Smooth muscle cell (in vitro differentiated cells): ENCODE results near the gene ALX1. TPM values are rescaled to one million over a fixed set of nuclear protein-coding genes. Genes with fewer than 3 reads are reported as not detected.

Experiments
- DNase-seq: peaks from one replicate; lab custom pipeline; 2025; ENCODE audit not compliant: unreplicated experiment; lab: John Stamatoyannopoulos, UW
- H2AFZ ChIP-seq: fragments of 200-600 bp; sonication (generic); 2 replicates; pipeline ENCODE4 v1.6.0; 2016; ENCODE audit warnings: antibody characterized with exemption, low read depth, mild to moderate bottlenecking
- H3F3A ChIP-seq: fragments of 200-600 bp; sonication (generic); 2 replicates; pipeline ENCODE4 v1.6.0; 2017; ENCODE audit warnings: antibody characterized with exemption, low read depth
- H3K27ac ChIP-seq: fragments of 200-600 bp; sonication (generic); 2 replicates; pipeline ENCODE4 v1.5.1; 2016; ENCODE audit warnings: low read depth, mild to moderate bottlenecking
- H3K27me3 ChIP-seq: fragments of 200-600 bp; sonication (generic); 2 replicates; pipeline ENCODE4 v1.6.1; 2016; ENCODE audit warnings: low read depth, mild to moderate bottlenecking
- H3K36me3 ChIP-seq: fragments of 200-600 bp; sonication (generic); 2 replicates; pipeline ENCODE4 v1.5.1; 2016; ENCODE audit warnings: low read depth
- H3K4me1 ChIP-seq: fragments of 200-600 bp; sonication (generic); 2 replicates; pipeline ENCODE4 v1.5.1; 2016; ENCODE audit warnings: low read depth
- H3K4me2 ChIP-seq: fragments of 200-600 bp; sonication (generic); 2 replicates; pipeline ENCODE4 v1.6.0; 2016; ENCODE audit warnings: mild to moderate bottlenecking
- H3K4me3 ChIP-seq: fragments of 200-600 bp; sonication (generic); 2 replicates; pipeline ENCODE4 v1.5.1; 2016; ENCODE audit warnings: mild to moderate bottlenecking
- H3K79me2 ChIP-seq: fragments of 200-600 bp; sonication (generic); 2 replicates; pipeline ENCODE4 v1.6.0; 2016; ENCODE audit warnings: low read depth, mild to moderate bottlenecking
- H3K9ac ChIP-seq: fragments of 200-600 bp; sonication (generic); 2 replicates; pipeline ENCODE4 v1.6.0; 2016; ENCODE audit warnings: low read depth
- H3K9me3 ChIP-seq: fragments of 200-600 bp; sonication (generic); replicated peaks from 2 replicates; pipeline ENCODE4 v1.5.1; 2016; ENCODE audit warnings: low read depth
- H4K20me1 ChIP-seq: fragments of 200-600 bp; sonication (generic); 2 replicates; pipeline ENCODE4 v1.6.0; 2016; ENCODE audit warnings: low read depth
- CTCF ChIP-seq: fragments of 200-600 bp; sonication (generic); IDR thresholded peaks from 2 replicates; pipeline ENCODE4 v1.5.1; 2017; ENCODE audit warnings: borderline replicate concordance, mild to moderate bottlenecking, antibody characterized with exemption; ENCODE audit not compliant: insufficient read depth, poor library complexity, severe bottlenecking
- WGBS: methylation state at CpG from one replicate; pipeline ENCODE4 v1.1.7; 2016; ENCODE audit warnings: low lambda C conversion rate; 5-methylcytosine and 5-hydroxymethylcytosine counted together
- polyA plus RNA-seq: library from polyadenylated mRNA; unstranded; fragments of >200 nt; fragmentation: Nextera tagmentation; extraction: Ambion mirVana; gene quantifications from 2 replicates; pipeline ENCODE4 v1.2.1, GENCODE V29; 2016
- total RNA-seq: library from RNA; depleted of rRNA; stranded (reverse); fragments of >200 nt; gene quantifications from 2 replicates; pipeline ENCODE4 v1.2.3, GENCODE V29; 2014

ALX1 gene
- total and polyA plus RNA-seq, 2 experiments from 2014 or later, result 3.1 to 3.5 TPM

- Histone ChIP-seq H3K27ac (no peak overlapping the region), H3K4me1 (peaks cover 7% of the 10 kb centered on the region), H3K4me3 (no peak overlapping the region), H3K27me3 (peaks cover 91% of the 10 kb centered on the region), H3K79me2 (no peaks in the 10 kb centered on the region), H3K9ac (no peak overlapping the region), H3K9me3 (no peaks in the 10 kb centered on the region), H3K4me2 (no peak overlapping the region), H3K36me3 (no peaks in the 10 kb centered on the region), H3F3A (no peaks in the 10 kb centered on the region), H4K20me1 (no peaks in the 10 kb centered on the region), H2AFZ (no peak overlapping the region)
- TF ChIP-seq CTCF, result no peak
- WGBS, result 95% methylated on average over 3 of the region's 3 CpGs
- DNase-seq, result no peak
Measured at GRCh38 chr12:85277191-85277590, 2.8 kb upstream of the ALX1 start.

- no peak for TF ChIP-seq CTCF
- H2AFZ ChIP-seq, result no peak overlapping the region
- H3K9ac ChIP-seq, result no peak overlapping the region
- 75% methylated on average over 30 of the region's 30 CpGs for WGBS
- no peak overlapping the region for H3K4me3 ChIP-seq
- H3K36me3 ChIP-seq, result no peaks in the 10 kb centered on the region
- no peak for DNase-seq
- no peaks in the 10 kb centered on the region for H3F3A ChIP-seq
- H3K9me3 ChIP-seq, result no peaks in the 10 kb centered on the region
- H3K4me1 ChIP-seq, result peaks cover 7% of the 10 kb centered on the region
- H3K27ac ChIP-seq, result no peak overlapping the region
- H4K20me1 ChIP-seq, result no peaks in the 10 kb centered on the region
- peaks cover 5% of the 10 kb centered on the region for H3K79me2 ChIP-seq
- peaks cover 89% of the 10 kb centered on the region for H3K27me3 ChIP-seq
- H3K4me2 ChIP-seq, result no peak overlapping the region
Measured at GRCh38 chr12:85277900-85278597, 2.0 kb upstream of the ALX1 start.

- H3K36me3 ChIP-seq, result no peaks in the 10 kb centered on the region
- TF ChIP-seq CTCF, result no peak
- peaks cover 5% of the 10 kb centered on the region for H3K79me2 ChIP-seq
- peaks cover 81% of the 10 kb centered on the region for H3K27me3 ChIP-seq
- H3K4me3 ChIP-seq, result peak overlapping the region; percentile 58
- H3F3A ChIP-seq, result no peaks in the 10 kb centered on the region
- no peak for DNase-seq
- no peak overlapping the region for H3K27ac ChIP-seq
- H3K4me1 ChIP-seq, result peaks cover 7% of the 10 kb centered on the region
- H4K20me1 ChIP-seq, result no peaks in the 10 kb centered on the region
- 46% methylated on average over 37 of the region's 37 CpGs for WGBS
- peak overlapping the region; percentile 96 for H2AFZ ChIP-seq
- no peaks in the 10 kb centered on the region for H3K9me3 ChIP-seq
- H3K9ac ChIP-seq, result peak overlapping the region; percentile 2
- peak overlapping the region; percentile 88 for H3K4me2 ChIP-seq
Measured at GRCh38 chr12:85278598-85279448, 1.2 kb upstream of the ALX1 start.
